ENCODE results near the gene SLC29A1. TPM values are rescaled to one million over a fixed set of nuclear protein-coding genes. Genes with fewer than 3 reads are reported as not detected.
"Not testable (repeated sequence)": the region's sequence is repeated elsewhere in the genome, so short reads cannot be mapped to it uniquely, and the experiment has no call there.

The SLC29A1 gene
- total and polyA plus RNA-seq, 9 of the 15 experiments (the other 6 are each of a cell fraction or from before 2014, with no cell fraction given) = 18.9 to 170 (median 57.7) TPM

DNA sequence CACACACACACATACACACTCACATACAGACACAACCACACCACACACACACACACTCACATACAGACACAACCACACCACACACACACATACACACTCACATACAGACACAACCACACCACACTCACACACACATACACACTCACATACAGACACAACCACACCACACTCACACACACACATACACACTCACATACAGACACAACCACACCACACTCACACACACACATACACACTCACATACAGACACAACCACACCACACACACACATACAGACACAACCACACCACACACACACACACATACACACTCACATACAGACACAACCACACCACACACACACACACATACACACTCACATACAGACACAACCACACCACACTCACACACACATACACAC is 41.6 kb upstream of the SLC29A1 start:
- H3K79me2 ChIP-seq (ENCODE audit: control insufficient read depth, insufficient read depth, low read length); FAIRE-seq; DNase-seq (ENCODE audit: extremely low read depth in 1 of 4, low spot score in 3 of 4); intact Hi-C loops (cut with micrococcal nuclease); H3K4me3 ChIP-seq; BruUV-seq (replicated peaks); CTCF ChIA-PET (ENCODE audit: low intra/inter-chr PET ratio); H3K27ac ChIP-seq (ENCODE audit: extremely low read depth, low read depth, low read length); in situ Hi-C loops (cut with MboI); H3K9ac ChIP-seq (ENCODE audit: insufficient read depth in 1 of 2, low read depth in 2 of 2, low read length in 2 of 2); H2AFZ ChIP-seq (ENCODE audit: low read depth, low read length); ATAC-seq; H3K9me1 ChIP-seq (ENCODE audit: control insufficient read depth, insufficient read depth, low read length); H4K20me1 ChIP-seq (replicated peaks; ENCODE audit: control insufficient read depth, insufficient read depth, low read length); H3K9me3 ChIP-seq (replicated peaks; ENCODE audit: control insufficient read depth, insufficient read depth, low read depth, low read length); H3K36me3 ChIP-seq (ENCODE audit: control insufficient read depth, insufficient read depth, low read length); H3K4me2 ChIP-seq (ENCODE audit: insufficient read depth, low read length): not testable (repeated sequence)
- POLR2A ChIA-PET = interaction anchor here (0.6 kb wide), 1 partner anchor 116 kb away, joined by 3 read pairs; no protein-coding TSS in a partner anchor
- Histone ChIP-seq H3K4me1 (replicated peaks in 1 of 2; ENCODE audit: control insufficient read depth in 2 of 2, insufficient read depth in 2 of 2, low read length in 2 of 2) (peaks cover 10 to 16% of the 10 kb centered on the region in 2 experiments; a peak in 3 of 5 replicates), H3K27me3 (ENCODE audit: control insufficient read depth in 2 of 2, insufficient read depth in 2 of 2, low read length in 2 of 2) (peaks cover 2 to 11% of the 10 kb centered on the region in 2 experiments; a peak in 2 of 5 replicates)
- TF ChIP-seq ADNP (tag; IDR thresholded peaks at IDR 0.05) = 0 out of 2 replicates have a peak, but pooled peaks have one; percentile 21

DNA sequence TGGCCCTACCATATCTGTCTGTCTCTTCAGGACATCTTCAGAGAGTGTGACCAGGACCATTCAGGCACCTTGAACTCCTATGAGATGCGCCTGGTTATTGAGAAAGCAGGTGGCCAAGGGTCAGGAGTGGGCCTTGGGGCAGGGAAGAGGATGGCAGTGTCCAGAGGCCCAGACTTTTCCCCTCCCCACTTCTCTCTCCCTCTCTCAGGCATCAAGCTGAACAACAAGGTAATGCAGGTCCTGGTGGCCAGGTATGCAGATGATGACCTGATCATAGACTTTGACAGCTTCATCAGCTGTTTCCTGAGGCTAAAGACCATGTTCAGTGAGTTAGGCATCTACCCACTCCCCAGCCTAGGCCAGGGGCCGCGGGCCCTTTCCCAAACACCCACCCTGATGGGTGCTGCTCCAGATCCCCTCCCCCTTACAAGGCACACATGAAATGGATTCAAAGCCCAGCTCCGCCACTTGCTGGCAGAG is 40.4 kb upstream of the SLC29A1 start:
- H4K20me1 ChIP-seq (replicated peaks; ENCODE audit: control insufficient read depth, insufficient read depth, low read length) = no peaks in the 10 kb centered on the region
- H2AFZ ChIP-seq (ENCODE audit: low read depth, low read length) = no peak overlapping the region
- H3K36me3 ChIP-seq (ENCODE audit: control insufficient read depth, insufficient read depth, low read length) = no peaks in the 10 kb centered on the region
- ChIA-PET CTCF (ENCODE audit: low intra/inter-chr PET ratio) (no interaction called here), POLR2A (interaction anchor here (1.1 kb wide), 1 partner anchor 42 kb away, joined by 4 read pairs; no protein-coding TSS in a partner anchor)
- in situ Hi-C loops (cut with MboI) (no loop called here), intact Hi-C loops (cut with micrococcal nuclease) (no loop called here)
- BruUV-seq (replicated peaks) = no TSS peak
- no peaks in the 10 kb centered on the region for H3K9me1 ChIP-seq (ENCODE audit: control insufficient read depth, insufficient read depth, low read length)
- FAIRE-seq (no peak), DNase-seq (ENCODE audit: extremely low read depth in 1 of 4, low spot score in 3 of 4) (no peak), ATAC-seq (no peak)
- TF ChIP-seq, protein P1, sequence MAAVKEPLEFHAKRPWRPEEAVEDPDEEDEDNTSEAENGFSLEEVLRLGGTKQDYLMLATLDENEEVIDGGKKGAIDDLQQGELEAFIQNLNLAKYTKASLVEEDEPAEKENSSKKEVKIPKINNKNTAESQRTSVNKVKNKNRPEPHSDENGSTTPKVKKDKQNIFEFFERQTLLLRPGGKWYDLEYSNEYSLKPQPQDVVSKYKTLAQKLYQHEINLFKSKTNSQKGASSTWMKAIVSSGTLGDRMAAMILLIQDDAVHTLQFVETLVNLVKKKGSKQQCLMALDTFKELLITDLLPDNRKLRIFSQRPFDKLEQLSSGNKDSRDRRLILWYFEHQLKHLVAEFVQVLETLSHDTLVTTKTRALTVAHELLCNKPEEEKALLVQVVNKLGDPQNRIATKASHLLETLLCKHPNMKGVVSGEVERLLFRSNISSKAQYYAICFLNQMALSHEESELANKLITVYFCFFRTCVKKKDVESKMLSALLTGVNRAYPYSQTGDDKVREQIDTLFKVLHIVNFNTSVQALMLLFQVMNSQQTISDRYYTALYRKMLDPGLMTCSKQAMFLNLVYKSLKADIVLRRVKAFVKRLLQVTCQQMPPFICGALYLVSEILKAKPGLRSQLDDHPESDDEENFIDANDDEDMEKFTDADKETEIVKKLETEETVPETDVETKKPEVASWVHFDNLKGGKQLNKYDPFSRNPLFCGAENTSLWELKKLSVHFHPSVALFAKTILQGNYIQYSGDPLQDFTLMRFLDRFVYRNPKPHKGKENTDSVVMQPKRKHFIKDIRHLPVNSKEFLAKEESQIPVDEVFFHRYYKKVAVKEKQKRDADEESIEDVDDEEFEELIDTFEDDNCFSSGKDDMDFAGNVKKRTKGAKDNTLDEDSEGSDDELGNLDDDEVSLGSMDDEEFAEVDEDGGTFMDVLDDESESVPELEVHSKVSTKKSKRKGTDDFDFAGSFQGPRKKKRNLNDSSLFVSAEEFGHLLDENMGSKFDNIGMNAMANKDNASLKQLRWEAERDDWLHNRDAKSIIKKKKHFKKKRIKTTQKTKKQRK (IDR thresholded peaks at IDR 0.05; ENCODE audit: borderline replicate concordance, low read depth, low read length) = no peak
- TF ChIP-seq ZNF274 (IDR thresholded peaks at IDR 0.05; ENCODE audit: borderline replicate concordance, low read depth, low read length) (no peak), MIER1 (IDR thresholded peaks at IDR 0.05; ENCODE audit: low read depth) (no peak), ADNP (tag; IDR thresholded peaks at IDR 0.05) (no peak), CBX8 (IDR thresholded peaks at IDR 0.05; ENCODE audit: borderline replicate concordance, extremely low read depth, low read depth, low read length, poor library complexity, severe bottlenecking) (no peak), FIP1L1 (IDR thresholded peaks at IDR 0.05; ENCODE audit: low read depth, low read length, poor library complexity, severe bottlenecking) (no peak), ZC3H4 (CRISPR knock-in tag; IDR thresholded peaks at IDR 0.05; ENCODE audit: borderline replicate concordance) (no peak)
- H3K9ac ChIP-seq (ENCODE audit: insufficient read depth in 1 of 2, low read depth in 2 of 2, low read length in 2 of 2) = no peak overlapping the region
- H3K4me3 ChIP-seq = no peak overlapping the region
- peaks cover 10 to 11% of the 10 kb centered on the region in 2 experiments; a peak in 2 of 5 replicates for H3K4me1 ChIP-seq (replicated peaks in 1 of 2; ENCODE audit: control insufficient read depth in 2 of 2, insufficient read depth in 2 of 2, low read length in 2 of 2)
- no peaks in the 10 kb centered on the region for H3K9me3 ChIP-seq (replicated peaks; ENCODE audit: control insufficient read depth, insufficient read depth, low read depth, low read length)
- H3K4me2 ChIP-seq (ENCODE audit: insufficient read depth, low read length) = no peak overlapping the region
- WGBS (ENCODE audit: insufficient coverage, low coverage, missing lambda C conversion rate) = 46% methylated on average over 4 of the region's 4 CpGs
- no peak overlapping the region for H3K27ac ChIP-seq (ENCODE audit: extremely low read depth, low read depth, low read length)
- H3K27me3 ChIP-seq (ENCODE audit: control insufficient read depth in 2 of 2, insufficient read depth in 2 of 2, low read length in 2 of 2) = no peaks in the 10 kb centered on the region
- no peaks in the 10 kb centered on the region for H3K79me2 ChIP-seq (ENCODE audit: control insufficient read depth, insufficient read depth, low read length)
